Coronary artery (tissue), 2 donors: ENCODE measurements around the gene TENM3.

ENCODE experiments used
- DNase-seq: peaks from one replicate; pipeline ENCODE4 v3.0.0-alpha.2; 2017; ENCODE audit warnings: low spot score
- H3K27ac ChIP-seq, 2 donors: fragments of 200-600 bp; sonication (generic); one replicate each; pipeline ENCODE4 v1.5.1; 2016 to 2019
- H3K4me3 ChIP-seq: fragments of 200-600 bp; sonication (generic); 2 replicates; pipeline ENCODE4 v1.5.1; 2016; ENCODE audit warnings: mild to moderate bottlenecking, moderate library complexity
- CTCF ChIP-seq: fragments of 200-600 bp; sonication (generic); IDR thresholded peaks from one replicate; pipeline ENCODE4 v1.5.1; 2019; ENCODE audit warnings: antibody characterized with exemption

Gene TENM3

DNA sequence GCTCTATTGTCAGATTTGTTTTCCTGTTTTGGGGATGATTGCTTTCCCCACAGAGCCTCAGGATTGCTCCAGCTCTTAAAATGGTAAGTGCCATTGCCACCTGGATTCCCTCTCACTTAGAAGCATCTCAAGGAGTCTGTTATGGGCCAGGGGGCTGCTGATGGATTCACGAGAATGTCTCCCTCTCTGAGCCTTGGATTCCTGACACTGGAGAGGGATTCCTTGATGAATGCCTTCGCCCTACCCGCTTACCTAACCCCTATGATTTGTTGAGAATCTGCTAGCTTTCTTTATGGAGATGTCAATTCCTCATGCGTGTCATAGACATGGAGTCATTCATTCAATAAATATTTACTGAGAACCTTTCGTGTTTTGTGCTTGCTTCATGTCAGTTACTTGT is 36.9 kb upstream of the TENM3 start:
- TF ChIP-seq CTCF, result no peak

DNA sequence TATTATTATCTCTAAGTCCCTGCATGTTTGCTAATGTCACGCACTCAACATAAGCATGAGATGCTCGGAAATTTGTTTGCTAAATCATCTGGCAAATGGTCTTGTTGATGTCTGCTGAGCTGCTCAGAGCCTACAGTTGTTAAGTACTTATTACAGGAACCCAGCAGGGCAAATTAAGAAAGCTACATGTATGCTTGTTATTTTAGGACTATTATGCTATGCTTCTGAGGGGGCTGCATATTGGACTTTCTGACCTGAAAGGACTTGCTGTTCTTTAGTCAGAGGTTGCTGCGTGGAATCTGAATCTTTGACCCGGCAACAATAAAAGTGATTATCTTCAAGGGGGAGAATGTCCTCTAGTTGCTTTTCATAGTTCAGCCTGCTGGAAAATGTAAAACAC is 36.3 kb upstream of the TENM3 start:
- no peak for TF ChIP-seq CTCF
- H3K4me3 ChIP-seq, result no peak overlapping the region
- H3K27ac ChIP-seq, result no peak overlapping the region
- no peak for DNase-seq

More for the DNA sequence above, 36.9 kb upstream of the TENM3 start:
- no peak for DNase-seq
- Histone ChIP-seq H3K4me3 (no peak overlapping the region), H3K27ac (no peak overlapping the region)

- no peak for DNase-seq
- H3K4me3 ChIP-seq, result no peak overlapping the region
- no peak for TF ChIP-seq CTCF
- H3K27ac ChIP-seq, result peak overlapping the region in 1 of 2 donors; percentile 35
These were observed 35.3 kb upstream of the TENM3 start for GRCh38 chr4:182207830-182208396.

- Histone ChIP-seq H3K27ac (peak overlapping the region in 1 of 2 donors; percentile 35), H3K4me3 (no peak overlapping the region)
- DNase-seq, result no peak
- no peak for TF ChIP-seq CTCF
These were observed 34.6 kb upstream of the TENM3 start for GRCh38 chr4:182208526-182209050.

- TF ChIP-seq CTCF, result no peak
- Histone ChIP-seq H3K4me3 (no peak overlapping the region), H3K27ac (no peak overlapping the region)
- no peak for DNase-seq
These were observed 30.9 kb upstream of the TENM3 start for GRCh38 chr4:182212211-182212761.

DNA sequence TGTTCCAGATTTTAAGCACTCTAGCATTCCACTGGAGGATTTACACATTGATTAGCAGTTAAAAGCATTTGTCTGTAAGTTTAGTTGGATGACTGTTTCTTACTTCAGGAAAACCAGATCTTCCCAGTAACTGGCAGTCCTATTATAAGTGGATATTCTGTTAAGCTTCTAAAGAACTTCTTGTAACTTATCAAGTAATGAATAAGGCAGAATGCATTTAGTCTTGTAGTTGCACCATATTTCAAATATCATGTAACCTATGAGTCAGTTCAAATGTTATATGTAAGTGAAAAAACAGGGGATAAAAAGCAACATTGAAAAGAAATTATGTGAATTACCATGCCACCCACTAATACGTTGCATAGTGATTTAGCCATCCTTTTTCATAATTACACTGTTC is 30.2 kb upstream of the TENM3 start:
- Histone ChIP-seq H3K27ac (no peak overlapping the region), H3K4me3 (no peak overlapping the region)
- no peak for DNase-seq
- TF ChIP-seq CTCF, result no peak

- TF ChIP-seq CTCF, result no peak
- no peak for DNase-seq
- Histone ChIP-seq H3K4me3 (no peak overlapping the region), H3K27ac (no peak overlapping the region)
These were observed 28.1 kb upstream of the TENM3 start for GRCh38 chr4:182215148-182215547.
